Measurements from ENCODE around the gene HSPA4.
A peak's percentile ranks its signal among the peaks of the same experiment; 100 is the strongest.
"Not testable (repeated sequence)": the region's sequence is repeated elsewhere in the genome, so short reads cannot be mapped to it uniquely, and the experiment has no call there.

Gene HSPA4

DNA sequence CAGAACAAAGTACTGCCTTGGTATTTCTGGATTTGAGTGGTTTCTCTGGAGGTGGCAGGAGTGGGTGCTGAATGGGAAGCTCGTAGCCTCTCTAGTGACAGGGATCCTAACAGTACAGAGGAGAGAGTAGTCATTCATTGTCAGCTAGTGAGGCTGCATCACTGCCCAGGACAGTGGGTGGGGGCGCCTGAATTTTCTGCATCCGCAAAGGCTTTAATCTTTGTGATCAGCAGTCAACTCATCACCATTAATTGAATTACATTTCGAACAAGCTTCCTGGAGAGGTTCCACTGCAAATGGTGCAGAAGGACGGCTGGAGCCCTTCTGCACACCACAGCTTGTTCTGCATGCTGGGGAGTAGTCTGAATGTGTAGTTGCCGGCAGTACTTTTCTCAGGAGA is 77.5 kb downstream of the HSPA4 start:
- no peak for DNase-seq

DNA sequence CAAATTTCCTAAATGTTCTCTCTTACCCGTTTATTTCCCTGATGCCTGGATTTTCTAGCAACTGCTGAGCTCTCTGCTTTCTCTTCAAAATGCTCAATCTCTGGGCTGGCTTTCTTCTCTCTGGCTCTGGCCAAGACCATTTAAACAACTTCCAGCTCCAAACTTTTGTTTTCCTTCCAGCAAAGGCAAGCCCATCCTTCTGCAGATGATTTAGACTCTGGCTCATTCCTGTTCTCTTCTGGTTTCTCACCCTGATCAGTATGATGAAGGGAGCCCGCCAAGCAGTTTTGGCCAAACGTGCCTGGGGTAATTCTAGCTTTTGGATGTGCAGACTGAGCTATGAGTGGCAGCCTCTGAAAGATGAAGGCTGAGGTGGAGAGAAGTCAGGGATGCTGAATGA is 78.1 kb downstream of the HSPA4 start:
- no peak for DNase-seq

GRCh38 chr5:133130387-133131118 is 78.7 kb downstream of the HSPA4 start:
- no peak for DNase-seq

DNA sequence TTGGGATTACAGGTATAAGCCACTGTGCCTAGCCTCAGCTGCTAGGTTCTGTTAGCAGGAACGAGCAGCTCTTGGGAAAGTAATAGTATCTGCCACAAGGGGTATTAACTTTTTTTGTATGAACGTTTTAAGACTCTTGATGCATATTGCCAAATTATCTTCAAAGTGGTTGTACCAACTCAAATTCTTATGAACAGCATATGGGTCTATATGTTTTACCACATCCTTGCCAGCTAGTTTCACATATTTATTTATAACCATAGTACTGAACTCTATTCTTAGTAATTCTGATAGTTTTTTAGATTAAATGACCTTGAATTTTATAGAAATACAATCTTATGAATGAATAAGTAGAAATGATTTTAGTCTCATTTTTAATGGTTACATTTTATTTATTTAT is 80.9 kb downstream of the HSPA4 start:
- DNase-seq = no peak

DNA sequence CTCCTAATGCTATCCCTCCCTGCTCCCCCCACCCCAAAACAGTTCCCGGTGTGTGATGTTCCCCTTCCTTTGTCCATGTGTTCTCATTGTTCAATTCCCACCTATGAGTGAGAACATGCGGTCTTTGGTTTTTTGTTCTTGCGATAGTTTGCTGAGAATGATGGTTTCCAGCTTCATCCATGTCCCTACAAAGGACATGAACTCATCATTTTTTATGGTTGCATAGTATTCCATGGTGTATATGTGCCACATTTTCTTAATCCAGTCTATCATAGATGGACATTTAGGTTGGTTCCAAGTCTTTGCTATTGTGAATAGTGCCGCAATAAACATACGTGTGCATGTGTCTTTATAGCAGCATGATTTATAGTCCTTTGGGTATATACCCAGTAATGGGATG is 81.4 kb downstream of the HSPA4 start:
- DNase-seq = not testable (repeated sequence)

GRCh38 chr5:133136890-133137289 is 85.1 kb downstream of the HSPA4 start:
- DNase-seq = not testable (repeated sequence)

GRCh38 chr5:133140311-133140710 is 88.5 kb downstream of the HSPA4 start:
- DNase-seq = no peak

DNA sequence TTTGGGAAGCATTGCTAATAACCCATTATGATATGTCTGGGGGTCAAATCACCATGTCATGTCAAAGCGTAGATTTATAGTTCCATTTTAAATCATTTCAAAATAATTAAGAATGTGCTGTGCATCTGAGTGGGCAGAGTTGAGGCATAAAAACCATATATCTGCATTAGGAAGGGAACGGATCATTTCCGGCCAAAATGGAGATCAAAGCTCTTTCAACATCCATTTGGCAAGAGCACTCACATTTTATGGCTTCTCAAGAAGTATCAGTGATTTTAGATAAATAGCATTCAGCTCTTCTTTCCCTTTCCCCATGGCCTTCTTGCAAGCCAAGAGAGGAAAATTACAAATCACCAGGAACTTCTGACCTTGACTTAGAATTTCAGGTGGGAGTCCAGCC is 89.9 kb downstream of the HSPA4 start:
- DNase-seq = no peak

- DNase-seq = no peak
These were observed 91.0 kb downstream of the HSPA4 start for GRCh38 chr5:133142782-133143181.

- DNase-seq = no peak
These were observed 92.6 kb downstream of the HSPA4 start for GRCh38 chr5:133144245-133144981.

DNA sequence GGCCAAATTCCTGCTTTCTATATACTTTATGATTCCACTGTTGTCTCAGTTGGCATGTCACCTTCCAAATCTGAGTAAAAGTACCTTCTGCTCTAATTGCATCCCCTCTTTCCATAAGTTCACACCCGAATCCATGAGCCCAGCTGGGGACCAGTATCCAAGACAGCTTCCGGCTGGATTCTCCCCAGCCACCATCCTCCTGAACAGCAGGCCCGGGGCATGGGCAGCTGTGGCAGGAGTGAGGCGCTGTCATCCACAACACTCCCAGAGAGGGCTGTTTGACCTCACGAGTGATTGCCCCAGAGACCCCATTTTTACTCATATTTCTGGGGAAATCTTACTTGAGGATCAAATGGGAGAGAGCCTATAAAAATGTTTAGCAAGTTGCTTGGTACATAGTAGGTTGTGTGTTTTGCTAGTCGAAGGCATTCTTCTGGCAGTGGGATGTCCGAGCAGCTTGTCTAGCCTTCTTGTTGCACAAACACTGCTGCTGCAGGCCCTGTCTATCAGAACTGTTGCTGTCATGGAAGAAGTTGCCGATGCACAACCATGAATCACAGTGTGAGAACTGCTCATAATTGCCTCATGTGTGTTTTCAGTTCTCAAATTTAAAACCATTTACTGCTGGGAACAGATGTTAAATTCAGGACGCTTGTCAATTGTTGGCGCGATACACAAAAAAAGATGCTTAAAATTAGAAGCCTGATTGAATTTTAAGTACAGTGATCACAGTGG is 93.8 kb downstream of the HSPA4 start:
- DNase-seq = no peak

DNA sequence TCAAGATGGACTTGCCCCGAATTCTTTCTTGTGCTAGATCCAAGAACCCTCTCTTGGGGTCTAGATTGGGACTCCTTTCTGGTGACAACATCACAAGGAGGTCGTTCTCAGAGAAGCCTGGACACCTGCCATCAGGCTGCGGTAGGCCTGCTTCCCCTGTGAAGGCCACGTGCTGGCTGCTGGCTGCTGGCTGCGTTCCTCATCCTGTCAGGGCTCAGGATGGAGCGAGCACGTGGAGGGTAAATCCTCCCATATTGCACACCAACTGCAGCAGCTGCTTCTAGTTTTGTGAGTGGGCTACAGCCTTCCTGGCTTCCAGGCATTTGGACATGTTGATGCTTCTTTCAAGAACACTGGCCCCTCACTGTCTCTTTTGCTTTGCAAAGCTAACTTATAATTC is 95.6 kb downstream of the HSPA4 start:
- no peak for DNase-seq

DNA sequence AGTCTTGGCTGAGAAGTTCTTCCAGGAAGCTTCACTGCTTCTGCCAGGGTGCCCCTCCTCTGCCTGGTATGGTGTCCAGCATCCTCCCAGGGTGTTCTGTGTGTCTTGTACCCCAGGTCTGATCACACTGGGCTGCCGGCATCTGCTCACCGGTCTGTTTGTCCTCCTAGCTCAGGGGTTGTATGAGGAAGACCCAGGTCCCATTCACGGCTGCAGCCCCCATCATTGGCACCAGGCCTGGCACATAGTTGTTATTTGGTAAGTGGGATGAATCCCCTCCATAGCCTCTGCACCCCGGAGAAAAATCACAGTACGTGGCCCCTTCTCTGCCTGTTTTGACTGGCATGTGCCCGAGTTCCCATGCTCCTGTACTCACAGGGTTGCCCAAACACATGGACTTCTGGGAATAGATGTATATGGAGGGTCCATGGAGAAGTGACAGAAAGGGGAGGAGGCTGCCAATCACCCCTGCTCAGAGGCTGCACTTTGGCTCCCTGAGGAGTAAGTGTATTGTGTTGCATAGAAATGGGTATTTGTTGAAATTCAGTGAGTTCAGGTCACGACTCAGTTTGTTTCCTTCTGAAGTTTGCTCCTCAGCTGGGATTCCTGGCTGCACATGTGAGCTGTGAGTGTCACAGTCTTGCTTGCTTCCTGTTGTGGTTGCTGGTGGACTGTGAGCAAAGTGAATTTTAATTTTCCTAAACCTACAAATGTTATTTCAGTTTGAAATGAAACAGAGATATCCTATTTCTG is 96.2 kb downstream of the HSPA4 start:
- no peak for DNase-seq

- DNase-seq = peak; percentile 81
These were observed 97.5 kb downstream of the HSPA4 start for GRCh38 chr5:133149345-133149744.

DNA sequence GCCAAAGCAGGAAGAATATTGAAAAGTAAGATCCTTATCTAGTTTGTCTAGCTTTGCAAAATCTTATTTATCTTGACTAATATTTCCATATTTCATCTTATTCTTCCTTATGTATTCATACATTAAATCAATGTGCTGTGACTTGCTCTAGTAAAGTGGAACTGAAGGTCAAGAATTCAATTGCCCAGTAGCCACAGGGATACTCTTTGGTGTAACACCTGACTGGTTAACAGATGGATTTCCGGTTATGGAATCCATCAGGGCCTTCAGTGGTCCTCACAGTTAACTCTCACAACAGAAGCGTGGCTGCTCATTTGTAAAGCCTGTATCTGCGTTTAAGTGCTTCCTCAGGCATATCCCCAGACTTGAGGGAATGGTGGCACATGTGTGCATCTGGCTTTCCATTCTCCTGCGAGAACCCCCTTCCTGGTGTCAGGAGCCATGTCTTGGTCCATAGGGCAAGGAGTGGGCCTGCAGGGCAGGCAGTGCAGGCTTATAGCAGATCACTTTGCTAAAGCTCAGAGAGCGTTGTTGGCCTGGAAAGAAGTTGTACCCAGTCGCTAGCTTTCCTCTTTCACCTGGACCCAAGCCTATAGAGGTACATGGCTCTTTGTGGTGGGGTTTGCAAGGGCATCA is 99.2 kb downstream of the HSPA4 start:
- no peak for DNase-seq

GRCh38 chr5:133154274-133155075 is 102.7 kb downstream of the HSPA4 start:
- no peak for DNase-seq

DNA sequence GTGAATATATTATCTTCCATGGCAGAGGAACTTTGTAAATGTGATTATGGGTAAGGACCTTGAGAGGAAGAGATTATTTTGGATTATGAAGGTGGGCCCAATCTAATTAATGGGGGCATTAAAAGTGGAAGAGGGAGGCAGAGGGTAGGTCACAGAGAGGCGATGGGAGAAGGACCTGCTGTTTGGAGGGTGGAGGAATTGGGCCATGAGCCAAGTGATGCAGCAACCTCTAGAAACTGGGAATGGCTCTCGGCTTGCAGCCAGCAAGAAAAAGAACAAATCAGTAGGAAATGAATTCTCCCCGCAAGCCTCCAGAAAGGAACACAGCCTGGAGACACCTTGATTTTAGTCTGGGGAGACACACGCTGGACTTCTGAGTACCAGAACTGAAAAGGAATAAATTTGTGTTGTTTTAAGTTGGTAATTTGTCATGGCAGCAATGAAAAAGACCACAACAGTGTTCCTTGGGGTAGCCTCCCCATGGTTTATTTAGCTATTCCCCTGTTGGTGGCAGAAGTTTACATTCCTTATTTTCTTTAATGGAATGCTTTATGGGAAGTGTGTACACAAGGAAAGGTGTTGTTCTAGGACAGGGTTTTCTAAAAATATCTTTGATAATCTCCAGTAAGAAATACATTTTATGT is 103.6 kb downstream of the HSPA4 start:
- DNase-seq = peak; percentile 94

Measured in NCI-H524 treated with DMSO at 0.1 percent for 48 hours (cell line).